Measurements from ENCODE around the gene PDE1A.

The PDE1A gene

DNA sequence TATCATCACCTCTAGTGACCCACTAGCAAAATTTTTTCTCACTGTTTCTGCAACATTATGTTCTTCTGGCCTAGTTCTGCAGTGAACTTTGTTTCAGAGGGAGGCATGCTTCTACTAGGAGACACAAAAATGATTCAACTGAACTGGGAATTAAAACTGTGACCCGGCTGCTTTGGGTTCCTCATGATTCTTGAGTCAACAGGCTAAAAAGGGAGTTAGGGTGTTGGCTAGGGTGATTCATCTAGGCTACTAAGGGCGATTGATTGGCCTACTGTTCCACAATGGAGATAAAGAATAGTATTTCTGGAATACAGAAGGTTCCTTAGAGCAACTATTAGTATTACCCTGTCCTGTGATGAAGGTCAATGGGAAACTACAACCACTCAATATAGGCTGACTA, 261.6 kb downstream of the PDE1A start:
- no peak for DNase-seq

DNA sequence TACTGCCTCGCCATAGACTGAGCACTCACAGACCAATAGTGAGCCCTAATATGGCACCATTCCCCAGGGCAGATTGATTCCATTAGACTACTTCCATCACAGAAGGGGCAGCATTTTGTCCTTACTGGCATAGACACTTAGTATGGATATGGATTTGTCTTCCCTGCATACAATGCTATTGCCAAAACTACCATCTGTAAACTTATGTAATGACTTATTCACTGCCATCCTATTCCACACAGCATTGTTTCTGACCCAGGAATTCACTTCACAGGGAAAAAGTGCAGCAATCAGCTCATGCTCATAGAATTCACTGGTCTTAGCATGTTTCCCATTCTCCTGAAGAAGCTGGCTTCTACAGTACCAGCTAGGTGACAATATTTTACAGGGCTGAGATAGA, 262.1 kb downstream of the PDE1A start:
- DNase-seq = no peak
- TF ChIP-seq POLR2A (IDR thresholded peaks at IDR 0.05; ENCODE audit: low read length) = no peak
- no peak for TF ChIP-seq GATA1 (IDR thresholded peaks at IDR 0.05; ENCODE audit: low read depth, low read length)

More for the DNA sequence above, 261.6 kb downstream of the PDE1A start:
- TF ChIP-seq GATA1 (IDR thresholded peaks at IDR 0.05; ENCODE audit: low read depth, low read length) (no peak), POLR2A (IDR thresholded peaks at IDR 0.05; ENCODE audit: low read length) (no peak)

DNA sequence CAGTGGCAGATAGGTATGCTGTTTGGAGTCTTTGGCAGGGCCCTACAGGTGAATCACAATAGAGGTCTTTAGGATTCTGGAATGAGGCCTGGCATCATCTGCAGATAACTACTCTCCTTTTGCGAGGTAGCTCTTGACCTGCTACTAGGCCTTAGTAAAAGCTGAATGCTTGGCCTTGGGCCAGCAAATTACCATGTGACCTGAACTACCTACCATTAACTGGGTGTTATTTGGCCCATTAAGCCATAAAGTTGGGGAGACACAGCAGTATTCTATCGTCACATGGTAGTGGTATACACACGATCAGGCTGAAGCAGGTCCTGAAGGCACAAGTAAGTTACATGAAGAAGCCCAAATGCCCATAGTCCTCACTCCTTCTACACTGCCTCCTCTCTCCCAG, 263.0 kb downstream of the PDE1A start:
- DNase-seq = no peak
- TF ChIP-seq POLR2A (IDR thresholded peaks at IDR 0.05; ENCODE audit: low read length) (no peak), GATA1 (IDR thresholded peaks at IDR 0.05; ENCODE audit: low read depth, low read length) (no peak)

DNA sequence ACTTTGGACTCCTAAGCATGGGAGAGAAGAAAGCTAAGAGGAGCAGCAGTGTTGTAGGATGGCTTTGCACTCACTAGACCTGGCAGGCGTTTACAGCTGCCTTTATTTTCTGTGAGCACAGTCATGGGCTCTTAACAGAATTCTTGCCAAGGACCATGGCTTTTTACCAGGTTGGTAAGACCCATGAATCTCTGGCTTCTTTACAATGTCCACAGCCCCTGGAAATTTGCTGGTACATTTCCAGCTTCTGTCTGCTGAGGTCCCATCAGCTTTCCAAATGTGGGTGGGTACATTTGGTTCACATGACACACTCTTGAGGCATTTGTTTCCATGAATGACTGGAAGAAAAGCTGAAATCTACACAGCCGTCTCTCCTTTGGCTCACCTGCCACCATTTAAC, 278.5 kb downstream of the PDE1A start:
- TF ChIP-seq POLR2A (IDR thresholded peaks at IDR 0.05; ENCODE audit: low read length) (no peak), GATA1 (IDR thresholded peaks at IDR 0.05; ENCODE audit: low read depth, low read length) (no peak)
- DNase-seq = no peak

DNA sequence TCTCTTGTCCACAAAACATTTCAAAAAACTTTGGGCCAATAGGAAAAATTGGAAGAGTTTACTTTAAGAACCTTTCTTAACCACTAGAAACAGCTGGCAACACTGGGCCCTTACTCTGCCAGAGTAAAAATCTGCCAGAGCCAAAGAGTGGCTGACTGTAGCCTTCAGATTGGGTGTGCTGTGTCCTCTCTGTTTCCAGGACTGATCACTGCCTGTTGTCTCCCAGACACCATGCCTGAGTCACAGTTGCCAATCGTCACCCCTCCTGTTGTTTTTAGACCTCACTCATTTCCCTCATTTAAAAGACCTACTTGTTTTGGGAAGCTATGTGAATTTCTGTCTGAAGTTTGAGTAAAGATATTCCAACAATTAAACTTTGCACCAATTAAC, 282.1 kb downstream of the PDE1A start:
- TF ChIP-seq GATA1 (IDR thresholded peaks at IDR 0.05; ENCODE audit: low read depth, low read length) (no peak), POLR2A (IDR thresholded peaks at IDR 0.05; ENCODE audit: low read length) (no peak)
- DNase-seq = no peak

DNA sequence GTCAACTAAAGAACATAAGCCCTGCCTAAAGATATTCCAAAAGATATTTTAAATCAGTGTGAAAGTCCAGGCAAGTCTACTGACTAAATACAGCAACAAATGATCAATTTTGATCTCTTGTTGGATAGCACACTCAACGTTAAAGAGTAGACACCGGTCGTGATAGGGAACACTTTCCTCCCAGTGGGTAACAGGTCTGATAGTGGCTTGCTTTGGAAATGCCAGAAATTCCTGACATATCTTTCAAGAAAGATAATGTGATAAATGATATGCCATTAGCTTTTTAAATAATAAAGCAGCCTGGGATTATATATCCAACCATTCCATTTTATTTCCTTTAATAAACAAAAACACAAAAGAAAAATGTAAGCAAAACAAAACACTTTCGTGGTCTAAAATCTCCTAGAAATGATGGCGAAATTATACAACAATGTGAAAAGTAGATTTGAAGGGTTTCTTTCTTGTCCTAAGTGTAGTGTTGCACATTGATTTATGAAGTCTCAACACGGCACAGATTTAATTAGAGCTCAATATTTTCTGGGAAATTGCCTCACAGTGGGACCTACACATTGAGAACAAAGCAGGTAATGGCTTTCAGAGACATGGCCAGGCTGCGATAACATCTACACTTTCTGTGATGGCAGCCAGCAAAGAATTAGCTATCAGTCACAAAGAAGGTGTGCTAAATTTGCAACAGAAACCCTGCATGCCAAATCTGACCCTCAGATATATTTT, 282.6 kb downstream of the PDE1A start:
- DNase-seq = no peak
- TF ChIP-seq GATA1 (IDR thresholded peaks at IDR 0.05; ENCODE audit: low read depth, low read length) (no peak), POLR2A (IDR thresholded peaks at IDR 0.05; ENCODE audit: low read length) (no peak)

DNA sequence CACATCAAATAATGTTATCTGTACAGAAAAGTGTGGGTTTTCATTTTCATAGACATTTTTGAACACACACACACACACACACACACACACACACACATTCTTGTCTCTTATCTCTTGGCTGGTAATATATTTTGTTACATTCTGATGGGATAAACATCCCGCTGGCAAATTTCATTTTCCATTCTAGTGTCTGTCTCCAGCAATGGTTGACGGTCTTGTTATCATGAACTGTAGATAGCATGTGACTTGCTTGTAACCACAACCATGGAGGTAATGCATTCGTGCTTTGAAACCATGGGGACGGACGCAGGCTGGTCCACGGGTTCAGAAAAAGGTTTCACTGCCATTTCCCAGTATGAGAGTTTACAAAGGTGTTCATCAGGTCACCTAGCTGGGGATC, 284.8 kb downstream of the PDE1A start:
- DNase-seq = no peak
- TF ChIP-seq POLR2A (IDR thresholded peaks at IDR 0.05; ENCODE audit: low read length) (no peak), GATA1 (IDR thresholded peaks at IDR 0.05; ENCODE audit: low read depth, low read length) (no peak)

DNA sequence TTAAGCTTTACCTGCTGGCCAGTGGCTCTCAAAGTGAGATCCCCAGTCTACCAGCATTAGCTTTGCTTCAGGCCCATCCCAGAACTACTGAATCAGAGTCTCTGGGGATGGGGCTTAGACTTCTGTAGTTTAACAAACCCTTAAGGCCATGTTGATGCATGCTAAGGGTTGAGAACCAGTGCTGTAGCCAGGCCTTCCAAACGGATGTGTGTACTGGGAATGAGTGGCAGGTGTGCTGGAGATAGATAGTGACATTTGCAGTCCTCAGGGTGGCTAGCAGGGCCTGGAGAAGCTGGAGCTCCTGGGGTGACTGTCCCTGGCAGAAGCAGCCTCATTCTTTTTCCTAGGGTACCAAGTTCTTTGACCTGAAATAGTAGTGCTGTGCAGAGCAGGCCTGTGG, 292.6 kb downstream of the PDE1A start:
- DNase-seq = no peak
- TF ChIP-seq GATA1 (IDR thresholded peaks at IDR 0.05; ENCODE audit: low read depth, low read length) (no peak), POLR2A (IDR thresholded peaks at IDR 0.05; ENCODE audit: low read length) (no peak)

GRCh38 chr2:182133195-182133891, 293.5 kb downstream of the PDE1A start:
- DNase-seq = no peak
- TF ChIP-seq GATA1 (IDR thresholded peaks at IDR 0.05; ENCODE audit: low read depth, low read length) = no peak
- no peak for TF ChIP-seq POLR2A (IDR thresholded peaks at IDR 0.05; ENCODE audit: low read length)

- TF ChIP-seq POLR2A (IDR thresholded peaks at IDR 0.05; ENCODE audit: low read length) (no peak), GATA1 (IDR thresholded peaks at IDR 0.05; ENCODE audit: low read depth, low read length) (no peak)
- peak; percentile 32 to 37 for DNase-seq
Measured at GRCh38 chr2:182132605-182133004, 294.2 kb downstream of the PDE1A start.

- DNase-seq = no peak
- TF ChIP-seq POLR2A (IDR thresholded peaks at IDR 0.05; ENCODE audit: low read length) (no peak), GATA1 (IDR thresholded peaks at IDR 0.05; ENCODE audit: low read depth, low read length) (no peak)
Measured at GRCh38 chr2:182128821-182129707, 297.8 kb downstream of the PDE1A start.

GRCh38 chr2:182117196-182117595, 309.6 kb downstream of the PDE1A start:
- TF ChIP-seq GATA1 (IDR thresholded peaks at IDR 0.05; ENCODE audit: low read depth, low read length) (no peak), POLR2A (IDR thresholded peaks at IDR 0.05; ENCODE audit: low read length) (no peak)
- DNase-seq = no peak

GRCh38 chr2:182116774-182117173, 310.1 kb downstream of the PDE1A start:
- TF ChIP-seq GATA1 (IDR thresholded peaks at IDR 0.05; ENCODE audit: low read depth, low read length) (no peak), POLR2A (IDR thresholded peaks at IDR 0.05; ENCODE audit: low read length) (no peak)

GRCh38 chr2:182115258-182115657, 311.6 kb downstream of the PDE1A start:
- DNase-seq = no peak
- TF ChIP-seq POLR2A (IDR thresholded peaks at IDR 0.05; ENCODE audit: low read length) = no peak
- no peak for TF ChIP-seq GATA1 (IDR thresholded peaks at IDR 0.05; ENCODE audit: low read depth, low read length)

More at GRCh38 chr2:182116774-182117173, 310.1 kb downstream of the PDE1A start:
- DNase-seq = no peak
